WTC11 (cell line): ENCODE data around the gene FHIT. TPM values are rescaled to one million over a fixed set of nuclear protein-coding genes. Genes with fewer than 3 reads are reported as not detected.

Experiments
- ATAC-seq: fragments of 200-7000 bp; cut with Tn5 transposase; 2 replicates; pipeline ENCODE4 v1.10.0; 2021; ENCODE audit warnings: mild to moderate bottlenecking, moderate library complexity
- CTCF ChIA-PET: fragments of 300-600 bp; sonication (Branson Sonifier 250); formaldehyde crosslinking; loops from one replicate; lab custom pipeline; 2021; ENCODE audit warnings: antibody characterized with exemption; lab: Charles Lee
- POLR2A ChIA-PET: fragments of 350-600 bp; sonication (Branson Sonifier 250); formaldehyde crosslinking; loops from one replicate; lab custom pipeline; 2021; ENCODE audit warnings: antibody characterized with exemption; lab: Charles Lee
- DNase-seq: peaks from one replicate; pipeline ENCODE4 v3.0.0; 2021; ENCODE audit warnings: low spot score
- H3K27ac Mint-ChIP-seq: 2 replicates; pipeline ENCODE4 v1.8.0; 2021; ENCODE audit warnings: mixed read lengths
- H3K27me3 Mint-ChIP-seq: 2 replicates; pipeline ENCODE4 v1.8.0; 2021; ENCODE audit warnings: low read depth, mild to moderate bottlenecking, moderate library complexity, mixed read lengths
- H3K36me3 Mint-ChIP-seq: 2 replicates; pipeline ENCODE4 v1.8.0; 2021; ENCODE audit warnings: mixed read lengths
- H3K4me1 Mint-ChIP-seq: 2 replicates; pipeline ENCODE4 v1.8.0; 2022; ENCODE audit warnings: mixed read lengths
- H3K4me3 Mint-ChIP-seq: 2 replicates; pipeline ENCODE4 v1.8.0; 2021; ENCODE audit warnings: mild to moderate bottlenecking, moderate library complexity, mixed read lengths
- H3K9me3 Mint-ChIP-seq: 2 replicates; pipeline ENCODE4 v1.8.0; 2021; ENCODE audit warnings: mixed read lengths
- ATF1 ChIP-seq: sonication (generic); formaldehyde crosslinking; IDR thresholded peaks from 2 replicates; pipeline ENCODE4 v1.8.1; 2023; ENCODE audit warnings: mild to moderate bottlenecking, moderate library complexity, missing genetic modification reagents
- CREB1 ChIP-seq: sonication (generic); formaldehyde crosslinking; IDR thresholded peaks from 2 replicates; pipeline ENCODE4 v1.8.0; 2023; ENCODE audit warnings: mild to moderate bottlenecking, missing genetic modification reagents
- FOXJ3 ChIP-seq: sonication (generic); formaldehyde crosslinking; IDR thresholded peaks from 2 replicates; pipeline ENCODE4 v1.9.0; 2021; ENCODE audit warnings: missing genetic modification reagents, mild to moderate bottlenecking, borderline replicate concordance
- FOXP1 ChIP-seq: sonication (generic); formaldehyde crosslinking; IDR thresholded peaks from 2 replicates; pipeline ENCODE4 v1.8.0; 2022; ENCODE audit warnings: missing genetic modification reagents, mild to moderate bottlenecking, moderate library complexity, borderline replicate concordance
- GRHL2 ChIP-seq: fragments of 250-450 bp; sonication (Bioruptor Pico); IDR thresholded peaks from 2 replicates; pipeline ENCODE4 v1.8.0; 2022; ENCODE audit warnings: mild to moderate bottlenecking, moderate library complexity; ENCODE audit not compliant: insufficient replicate concordance, severe bottlenecking
- HMGA2 ChIP-seq: fragments of 250-450 bp; sonication (Bioruptor Pico); IDR thresholded peaks from 2 replicates; pipeline ENCODE4 v1.4.0; 2021; ENCODE audit warnings: mild to moderate bottlenecking, moderate library complexity
- NR1H2 ChIP-seq: sonication (generic); formaldehyde crosslinking; IDR thresholded peaks from 2 replicates; pipeline ENCODE4 v1.9.0; 2021; ENCODE audit warnings: mild to moderate bottlenecking, moderate library complexity, missing genetic modification reagents
- NR3C1 ChIP-seq: sonication (generic); formaldehyde crosslinking; conservative IDR thresholded peaks from 2 replicates; pipeline ENCODE4 v1.8.1; 2023; ENCODE audit warnings: low read depth, mild to moderate bottlenecking, missing genetic modification reagents
- OVOL2 ChIP-seq: fragments of 250-450 bp; sonication (Bioruptor Pico); IDR thresholded peaks from 2 replicates; pipeline ENCODE4 v1.9.0; 2021; ENCODE audit warnings: mild to moderate bottlenecking, borderline replicate concordance
- SOX15 ChIP-seq: fragments of 250-450 bp; sonication (Bioruptor Pico); IDR thresholded peaks from 2 replicates; pipeline ENCODE4 v1.9.0; 2021; ENCODE audit warnings: mild to moderate bottlenecking
- ZBTB21 ChIP-seq: sonication (generic); formaldehyde crosslinking; IDR thresholded peaks from 2 replicates; pipeline ENCODE4 v1.8.1; 2023; ENCODE audit warnings: mild to moderate bottlenecking, missing genetic modification reagents, borderline replicate concordance
- ZNF671 ChIP-seq: fragments of 250-450 bp; sonication (Bioruptor Pico); IDR thresholded peaks from 2 replicates; pipeline ENCODE4 v1.8.0; 2021; ENCODE audit warnings: mild to moderate bottlenecking
- total RNA-seq: library from RNA; stranded (reverse); gene quantifications from 3 replicates; pipeline ENCODE4 v1.2.3, GENCODE V29; 2021
- TF ChIP-seq, protein P1 (sequence below): sonication (generic); formaldehyde crosslinking; IDR thresholded peaks from 2 replicates; pipeline ENCODE4 v1.8.0; 2023; ENCODE audit warnings: missing genetic modification reagents, mild to moderate bottlenecking, borderline replicate concordance
- TF ChIP-seq, protein P2 (sequence below): sonication (generic); formaldehyde crosslinking; IDR thresholded peaks from 2 replicates; pipeline ENCODE4 v1.8.0; 2022; ENCODE audit warnings: missing genetic modification reagents
- TF ChIP-seq, protein P3 (sequence below): sonication (generic); formaldehyde crosslinking; IDR thresholded peaks from 2 replicates; pipeline ENCODE4 v1.8.1; 2022; ENCODE audit warnings: mild to moderate bottlenecking, missing genetic modification reagents, moderate library complexity, borderline replicate concordance
- TF ChIP-seq, protein P4 (sequence below): fragments of 250-450 bp; sonication (Bioruptor Pico); IDR thresholded peaks from 2 replicates; pipeline ENCODE4 v1.9.0; 2021; ENCODE audit warnings: moderate library complexity, mild to moderate bottlenecking, inconsistent platforms, borderline replicate concordance
- TF ChIP-seq, protein P5 (sequence below): sonication (generic); formaldehyde crosslinking; IDR thresholded peaks from 2 replicates; pipeline ENCODE4 v1.8.1; 2023; ENCODE audit warnings: mild to moderate bottlenecking, missing genetic modification reagents
- TF ChIP-seq, protein P6 (sequence below): sonication (generic); formaldehyde crosslinking; IDR thresholded peaks from 2 replicates; pipeline ENCODE4 v1.8.1; 2023; ENCODE audit warnings: mild to moderate bottlenecking, missing genetic modification reagents
- TF ChIP-seq, protein P7 (sequence below): sonication (generic); formaldehyde crosslinking; IDR thresholded peaks from 2 replicates; pipeline ENCODE4 v1.8.0; 2023; ENCODE audit warnings: mild to moderate bottlenecking, missing genetic modification reagents

FHIT gene
- total RNA-seq, 1 experiment from 2014 or later: 2.6 TPM

DNA sequence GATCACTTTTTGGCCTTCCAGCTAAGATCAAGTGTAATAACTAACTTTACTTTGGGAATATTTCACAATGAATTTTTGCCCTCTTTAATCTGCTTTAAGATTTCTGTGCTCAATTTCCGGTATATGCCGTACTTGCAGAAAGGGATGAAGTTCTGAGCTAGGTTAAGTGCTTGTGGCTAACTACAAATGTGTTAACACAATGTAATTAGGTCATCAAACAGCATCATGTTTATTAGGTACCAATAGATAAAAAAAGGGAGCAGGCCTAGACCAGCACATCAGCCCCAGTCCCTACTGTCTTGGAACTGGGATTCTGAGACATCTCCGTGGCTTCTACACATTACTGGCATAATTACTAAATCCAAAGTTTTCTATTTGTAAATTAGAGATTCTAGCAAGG lies 1268.7 kb downstream of the FHIT start:
- H3K36me3 Mint-ChIP-seq: no peaks in the 10 kb centered on the region
- H3K9me3 Mint-ChIP-seq: no peaks in the 10 kb centered on the region
- no peak for TF ChIP-seq SOX15
- TF ChIP-seq FOXJ3 (CRISPR knock-in tag): no peak
- TF ChIP-seq, protein P1, sequence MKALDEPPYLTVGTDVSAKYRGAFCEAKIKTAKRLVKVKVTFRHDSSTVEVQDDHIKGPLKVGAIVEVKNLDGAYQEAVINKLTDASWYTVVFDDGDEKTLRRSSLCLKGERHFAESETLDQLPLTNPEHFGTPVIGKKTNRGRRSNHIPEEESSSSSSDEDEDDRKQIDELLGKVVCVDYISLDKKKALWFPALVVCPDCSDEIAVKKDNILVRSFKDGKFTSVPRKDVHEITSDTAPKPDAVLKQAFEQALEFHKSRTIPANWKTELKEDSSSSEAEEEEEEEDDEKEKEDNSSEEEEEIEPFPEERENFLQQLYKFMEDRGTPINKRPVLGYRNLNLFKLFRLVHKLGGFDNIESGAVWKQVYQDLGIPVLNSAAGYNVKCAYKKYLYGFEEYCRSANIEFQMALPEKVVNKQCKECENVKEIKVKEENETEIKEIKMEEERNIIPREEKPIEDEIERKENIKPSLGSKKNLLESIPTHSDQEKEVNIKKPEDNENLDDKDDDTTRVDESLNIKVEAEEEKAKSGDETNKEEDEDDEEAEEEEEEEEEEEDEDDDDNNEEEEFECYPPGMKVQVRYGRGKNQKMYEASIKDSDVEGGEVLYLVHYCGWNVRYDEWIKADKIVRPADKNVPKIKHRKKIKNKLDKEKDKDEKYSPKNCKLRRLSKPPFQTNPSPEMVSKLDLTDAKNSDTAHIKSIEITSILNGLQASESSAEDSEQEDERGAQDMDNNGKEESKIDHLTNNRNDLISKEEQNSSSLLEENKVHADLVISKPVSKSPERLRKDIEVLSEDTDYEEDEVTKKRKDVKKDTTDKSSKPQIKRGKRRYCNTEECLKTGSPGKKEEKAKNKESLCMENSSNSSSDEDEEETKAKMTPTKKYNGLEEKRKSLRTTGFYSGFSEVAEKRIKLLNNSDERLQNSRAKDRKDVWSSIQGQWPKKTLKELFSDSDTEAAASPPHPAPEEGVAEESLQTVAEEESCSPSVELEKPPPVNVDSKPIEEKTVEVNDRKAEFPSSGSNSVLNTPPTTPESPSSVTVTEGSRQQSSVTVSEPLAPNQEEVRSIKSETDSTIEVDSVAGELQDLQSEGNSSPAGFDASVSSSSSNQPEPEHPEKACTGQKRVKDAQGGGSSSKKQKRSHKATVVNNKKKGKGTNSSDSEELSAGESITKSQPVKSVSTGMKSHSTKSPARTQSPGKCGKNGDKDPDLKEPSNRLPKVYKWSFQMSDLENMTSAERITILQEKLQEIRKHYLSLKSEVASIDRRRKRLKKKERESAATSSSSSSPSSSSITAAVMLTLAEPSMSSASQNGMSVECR (CRISPR knock-in tag): no peak
- no peak for TF ChIP-seq FOXP1 (CRISPR knock-in tag)
- TF ChIP-seq, protein P2, sequence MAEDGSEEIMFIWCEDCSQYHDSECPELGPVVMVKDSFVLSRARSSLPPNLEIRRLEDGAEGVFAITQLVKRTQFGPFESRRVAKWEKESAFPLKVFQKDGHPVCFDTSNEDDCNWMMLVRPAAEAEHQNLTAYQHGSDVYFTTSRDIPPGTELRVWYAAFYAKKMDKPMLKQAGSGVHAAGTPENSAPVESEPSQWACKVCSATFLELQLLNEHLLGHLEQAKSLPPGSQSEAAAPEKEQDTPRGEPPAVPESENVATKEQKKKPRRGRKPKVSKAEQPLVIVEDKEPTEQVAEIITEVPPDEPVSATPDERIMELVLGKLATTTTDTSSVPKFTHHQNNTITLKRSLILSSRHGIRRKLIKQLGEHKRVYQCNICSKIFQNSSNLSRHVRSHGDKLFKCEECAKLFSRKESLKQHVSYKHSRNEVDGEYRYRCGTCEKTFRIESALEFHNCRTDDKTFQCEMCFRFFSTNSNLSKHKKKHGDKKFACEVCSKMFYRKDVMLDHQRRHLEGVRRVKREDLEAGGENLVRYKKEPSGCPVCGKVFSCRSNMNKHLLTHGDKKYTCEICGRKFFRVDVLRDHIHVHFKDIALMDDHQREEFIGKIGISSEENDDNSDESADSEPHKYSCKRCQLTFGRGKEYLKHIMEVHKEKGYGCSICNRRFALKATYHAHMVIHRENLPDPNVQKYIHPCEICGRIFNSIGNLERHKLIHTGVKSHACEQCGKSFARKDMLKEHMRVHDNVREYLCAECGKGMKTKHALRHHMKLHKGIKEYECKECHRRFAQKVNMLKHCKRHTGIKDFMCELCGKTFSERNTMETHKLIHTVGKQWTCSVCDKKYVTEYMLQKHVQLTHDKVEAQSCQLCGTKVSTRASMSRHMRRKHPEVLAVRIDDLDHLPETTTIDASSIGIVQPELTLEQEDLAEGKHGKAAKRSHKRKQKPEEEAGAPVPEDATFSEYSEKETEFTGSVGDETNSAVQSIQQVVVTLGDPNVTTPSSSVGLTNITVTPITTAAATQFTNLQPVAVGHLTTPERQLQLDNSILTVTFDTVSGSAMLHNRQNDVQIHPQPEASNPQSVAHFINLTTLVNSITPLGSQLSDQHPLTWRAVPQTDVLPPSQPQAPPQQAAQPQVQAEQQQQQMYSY: no peak
- no peak for TF ChIP-seq NR1H2 (CRISPR knock-in tag)
- TF ChIP-seq, protein P3, sequence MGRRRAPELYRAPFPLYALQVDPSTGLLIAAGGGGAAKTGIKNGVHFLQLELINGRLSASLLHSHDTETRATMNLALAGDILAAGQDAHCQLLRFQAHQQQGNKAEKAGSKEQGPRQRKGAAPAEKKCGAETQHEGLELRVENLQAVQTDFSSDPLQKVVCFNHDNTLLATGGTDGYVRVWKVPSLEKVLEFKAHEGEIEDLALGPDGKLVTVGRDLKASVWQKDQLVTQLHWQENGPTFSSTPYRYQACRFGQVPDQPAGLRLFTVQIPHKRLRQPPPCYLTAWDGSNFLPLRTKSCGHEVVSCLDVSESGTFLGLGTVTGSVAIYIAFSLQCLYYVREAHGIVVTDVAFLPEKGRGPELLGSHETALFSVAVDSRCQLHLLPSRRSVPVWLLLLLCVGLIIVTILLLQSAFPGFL (CRISPR knock-in tag): no peak
- TF ChIP-seq ZBTB21 (CRISPR knock-in tag): no peak
- no peak for TF ChIP-seq GRHL2 (CRISPR knock-in tag)
- no peak for TF ChIP-seq OVOL2
- TF ChIP-seq, protein P4, sequence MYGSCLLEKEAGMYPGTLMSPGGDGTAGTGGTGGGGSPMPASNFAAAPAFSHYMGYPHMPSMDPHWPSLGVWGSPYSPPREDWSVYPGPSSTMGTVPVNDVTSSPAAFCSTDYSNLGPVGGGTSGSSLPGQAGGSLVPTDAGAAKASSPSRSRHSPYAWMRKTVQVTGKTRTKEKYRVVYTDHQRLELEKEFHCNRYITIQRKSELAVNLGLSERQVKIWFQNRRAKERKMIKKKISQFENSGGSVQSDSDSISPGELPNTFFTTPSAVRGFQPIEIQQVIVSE (CRISPR knock-in tag): no peak
- TF ChIP-seq HMGA2 (CRISPR knock-in tag): no peak
- TF ChIP-seq ZNF671: no peak
- no peak for TF ChIP-seq CREB1
- TF ChIP-seq, protein P5, sequence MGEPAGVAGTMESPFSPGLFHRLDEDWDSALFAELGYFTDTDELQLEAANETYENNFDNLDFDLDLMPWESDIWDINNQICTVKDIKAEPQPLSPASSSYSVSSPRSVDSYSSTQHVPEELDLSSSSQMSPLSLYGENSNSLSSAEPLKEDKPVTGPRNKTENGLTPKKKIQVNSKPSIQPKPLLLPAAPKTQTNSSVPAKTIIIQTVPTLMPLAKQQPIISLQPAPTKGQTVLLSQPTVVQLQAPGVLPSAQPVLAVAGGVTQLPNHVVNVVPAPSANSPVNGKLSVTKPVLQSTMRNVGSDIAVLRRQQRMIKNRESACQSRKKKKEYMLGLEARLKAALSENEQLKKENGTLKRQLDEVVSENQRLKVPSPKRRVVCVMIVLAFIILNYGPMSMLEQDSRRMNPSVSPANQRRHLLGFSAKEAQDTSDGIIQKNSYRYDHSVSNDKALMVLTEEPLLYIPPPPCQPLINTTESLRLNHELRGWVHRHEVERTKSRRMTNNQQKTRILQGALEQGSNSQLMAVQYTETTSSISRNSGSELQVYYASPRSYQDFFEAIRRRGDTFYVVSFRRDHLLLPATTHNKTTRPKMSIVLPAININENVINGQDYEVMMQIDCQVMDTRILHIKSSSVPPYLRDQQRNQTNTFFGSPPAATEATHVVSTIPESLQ (CRISPR knock-in tag): no peak
- TF ChIP-seq NR3C1 (CRISPR knock-in tag): no peak
- TF ChIP-seq, protein P6, sequence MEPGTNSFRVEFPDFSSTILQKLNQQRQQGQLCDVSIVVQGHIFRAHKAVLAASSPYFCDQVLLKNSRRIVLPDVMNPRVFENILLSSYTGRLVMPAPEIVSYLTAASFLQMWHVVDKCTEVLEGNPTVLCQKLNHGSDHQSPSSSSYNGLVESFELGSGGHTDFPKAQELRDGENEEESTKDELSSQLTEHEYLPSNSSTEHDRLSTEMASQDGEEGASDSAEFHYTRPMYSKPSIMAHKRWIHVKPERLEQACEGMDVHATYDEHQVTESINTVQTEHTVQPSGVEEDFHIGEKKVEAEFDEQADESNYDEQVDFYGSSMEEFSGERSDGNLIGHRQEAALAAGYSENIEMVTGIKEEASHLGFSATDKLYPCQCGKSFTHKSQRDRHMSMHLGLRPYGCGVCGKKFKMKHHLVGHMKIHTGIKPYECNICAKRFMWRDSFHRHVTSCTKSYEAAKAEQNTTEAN: no peak
- no peak for TF ChIP-seq ATF1
- TF ChIP-seq, protein P7, sequence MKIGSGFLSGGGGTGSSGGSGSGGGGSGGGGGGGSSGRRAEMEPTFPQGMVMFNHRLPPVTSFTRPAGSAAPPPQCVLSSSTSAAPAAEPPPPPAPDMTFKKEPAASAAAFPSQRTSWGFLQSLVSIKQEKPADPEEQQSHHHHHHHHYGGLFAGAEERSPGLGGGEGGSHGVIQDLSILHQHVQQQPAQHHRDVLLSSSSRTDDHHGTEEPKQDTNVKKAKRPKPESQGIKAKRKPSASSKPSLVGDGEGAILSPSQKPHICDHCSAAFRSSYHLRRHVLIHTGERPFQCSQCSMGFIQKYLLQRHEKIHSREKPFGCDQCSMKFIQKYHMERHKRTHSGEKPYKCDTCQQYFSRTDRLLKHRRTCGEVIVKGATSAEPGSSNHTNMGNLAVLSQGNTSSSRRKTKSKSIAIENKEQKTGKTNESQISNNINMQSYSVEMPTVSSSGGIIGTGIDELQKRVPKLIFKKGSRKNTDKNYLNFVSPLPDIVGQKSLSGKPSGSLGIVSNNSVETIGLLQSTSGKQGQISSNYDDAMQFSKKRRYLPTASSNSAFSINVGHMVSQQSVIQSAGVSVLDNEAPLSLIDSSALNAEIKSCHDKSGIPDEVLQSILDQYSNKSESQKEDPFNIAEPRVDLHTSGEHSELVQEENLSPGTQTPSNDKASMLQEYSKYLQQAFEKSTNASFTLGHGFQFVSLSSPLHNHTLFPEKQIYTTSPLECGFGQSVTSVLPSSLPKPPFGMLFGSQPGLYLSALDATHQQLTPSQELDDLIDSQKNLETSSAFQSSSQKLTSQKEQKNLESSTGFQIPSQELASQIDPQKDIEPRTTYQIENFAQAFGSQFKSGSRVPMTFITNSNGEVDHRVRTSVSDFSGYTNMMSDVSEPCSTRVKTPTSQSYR (CRISPR knock-in tag): no peak
- no peaks in the 10 kb centered on the region for H3K4me1 Mint-ChIP-seq
- ATAC-seq (no peak), DNase-seq (no peak)
- POLR2A ChIA-PET: no interaction called here
- no peaks in the 10 kb centered on the region for H3K27me3 Mint-ChIP-seq
- H3K27ac Mint-ChIP-seq: no peak overlapping the region
- H3K4me3 Mint-ChIP-seq: no peak overlapping the region
- CTCF ChIA-PET: interaction anchor here (0.9 kb wide), 1 partner anchor 455 kb away, joined by 3 read pairs; no protein-coding TSS in a partner anchor
